22Rv1 (cell line): ENCODE measurements around the gene ZNF117.
"Not testable (repeated sequence)": the region's sequence is repeated elsewhere in the genome, so short reads cannot be mapped to it uniquely, and the experiment has no call there.

ENCODE experiments used
- ZFX ChIP-seq: fragments of 450-650 bp; IDR thresholded peaks from 2 replicates; pipeline ENCODE4 v1.6.1; 2017; ENCODE audit warnings: antibody characterized with exemption, borderline replicate concordance
- TF ChIP-seq, protein P1 (sequence below): fragments of 450-650 bp; IDR thresholded peaks from 2 replicates; pipeline ENCODE4 v1.5.1; 2017; ENCODE audit warnings: mild to moderate bottlenecking

DNA sequence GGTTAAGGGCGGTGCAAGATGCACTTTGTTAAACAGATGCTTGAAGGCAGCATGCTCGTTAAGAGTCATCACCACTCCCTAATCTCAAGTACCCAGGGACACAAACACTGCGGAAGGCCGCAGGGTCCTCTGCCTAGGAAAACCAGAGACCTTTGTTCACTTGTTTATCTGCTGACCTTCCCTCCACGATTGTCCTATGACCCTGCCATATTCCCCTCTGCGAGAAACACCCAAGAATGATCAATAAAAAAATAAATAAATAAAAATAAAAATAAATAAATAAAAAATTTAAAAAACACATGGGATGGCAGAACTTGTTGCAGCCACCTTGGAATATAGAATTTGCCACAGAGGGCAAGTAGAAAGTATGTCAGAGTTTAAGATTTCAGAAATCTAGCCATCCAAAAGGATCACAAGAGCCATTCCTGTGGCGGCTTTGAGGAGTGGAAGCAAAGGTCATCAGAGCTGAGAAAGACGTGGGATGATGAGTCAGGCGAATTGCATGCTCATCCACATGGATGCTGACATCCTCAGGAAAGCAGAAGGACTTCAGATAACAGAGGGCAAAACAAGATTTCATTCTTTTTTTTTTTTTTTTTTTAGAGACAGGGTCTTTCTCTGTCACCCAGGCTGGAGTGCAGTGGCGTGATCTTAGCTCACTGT is 43.4 kb upstream of the ZNF117 start:
- TF ChIP-seq, protein P1, sequence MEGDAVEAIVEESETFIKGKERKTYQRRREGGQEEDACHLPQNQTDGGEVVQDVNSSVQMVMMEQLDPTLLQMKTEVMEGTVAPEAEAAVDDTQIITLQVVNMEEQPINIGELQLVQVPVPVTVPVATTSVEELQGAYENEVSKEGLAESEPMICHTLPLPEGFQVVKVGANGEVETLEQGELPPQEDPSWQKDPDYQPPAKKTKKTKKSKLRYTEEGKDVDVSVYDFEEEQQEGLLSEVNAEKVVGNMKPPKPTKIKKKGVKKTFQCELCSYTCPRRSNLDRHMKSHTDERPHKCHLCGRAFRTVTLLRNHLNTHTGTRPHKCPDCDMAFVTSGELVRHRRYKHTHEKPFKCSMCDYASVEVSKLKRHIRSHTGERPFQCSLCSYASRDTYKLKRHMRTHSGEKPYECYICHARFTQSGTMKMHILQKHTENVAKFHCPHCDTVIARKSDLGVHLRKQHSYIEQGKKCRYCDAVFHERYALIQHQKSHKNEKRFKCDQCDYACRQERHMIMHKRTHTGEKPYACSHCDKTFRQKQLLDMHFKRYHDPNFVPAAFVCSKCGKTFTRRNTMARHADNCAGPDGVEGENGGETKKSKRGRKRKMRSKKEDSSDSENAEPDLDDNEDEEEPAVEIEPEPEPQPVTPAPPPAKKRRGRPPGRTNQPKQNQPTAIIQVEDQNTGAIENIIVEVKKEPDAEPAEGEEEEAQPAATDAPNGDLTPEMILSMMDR, result not testable (repeated sequence)
- TF ChIP-seq ZFX, result not testable (repeated sequence)
